WTC11 (cell line): Measurements from ENCODE around the gene EFS. TPM values are rescaled to one million over a fixed set of nuclear protein-coding genes. Genes with fewer than 3 reads are reported as not detected.

Experiments used
- ATAC-seq: fragments of 200-7000 bp; cut with Tn5 transposase; 2 replicates; pipeline ENCODE4 v1.10.0; 2021; ENCODE audit warnings: mild to moderate bottlenecking, moderate library complexity
- CTCF ChIA-PET: fragments of 300-600 bp; sonication (Branson Sonifier 250); formaldehyde crosslinking; loops from one replicate; lab custom pipeline; 2021; ENCODE audit warnings: antibody characterized with exemption; lab: Charles Lee
- POLR2A ChIA-PET: fragments of 350-600 bp; sonication (Branson Sonifier 250); formaldehyde crosslinking; loops from one replicate; lab custom pipeline; 2021; ENCODE audit warnings: antibody characterized with exemption; lab: Charles Lee
- DNase-seq: peaks from one replicate; pipeline ENCODE4 v3.0.0; 2021; ENCODE audit warnings: low spot score
- H3K27ac Mint-ChIP-seq: 2 replicates; pipeline ENCODE4 v1.8.0; 2021; ENCODE audit warnings: mixed read lengths
- H3K27me3 Mint-ChIP-seq: 2 replicates; pipeline ENCODE4 v1.8.0; 2021; ENCODE audit warnings: low read depth, mild to moderate bottlenecking, moderate library complexity, mixed read lengths
- H3K36me3 Mint-ChIP-seq: 2 replicates; pipeline ENCODE4 v1.8.0; 2021; ENCODE audit warnings: mixed read lengths
- H3K4me1 Mint-ChIP-seq: 2 replicates; pipeline ENCODE4 v1.8.0; 2022; ENCODE audit warnings: mixed read lengths
- H3K4me3 Mint-ChIP-seq: 2 replicates; pipeline ENCODE4 v1.8.0; 2021; ENCODE audit warnings: mild to moderate bottlenecking, moderate library complexity, mixed read lengths
- H3K9me3 Mint-ChIP-seq: 2 replicates; pipeline ENCODE4 v1.8.0; 2021; ENCODE audit warnings: mixed read lengths
- CREM ChIP-seq: sonication (generic); formaldehyde crosslinking; IDR thresholded peaks from 2 replicates; pipeline ENCODE4 v1.8.1; 2022; ENCODE audit warnings: mild to moderate bottlenecking, missing genetic modification reagents, moderate library complexity
- GTF2I ChIP-seq: fragments of 250-450 bp; sonication (Bioruptor Pico); conservative IDR thresholded peaks from 2 replicates; pipeline ENCODE4 v1.4.0; 2021; ENCODE audit warnings: mild to moderate bottlenecking
- MXD4 ChIP-seq: fragments of 250-450 bp; sonication (Bioruptor Pico); IDR thresholded peaks from 2 replicates; pipeline ENCODE4 v1.8.0; 2021; ENCODE audit warnings: mild to moderate bottlenecking, moderate library complexity, borderline replicate concordance
- NFE2L1 ChIP-seq: sonication (generic); formaldehyde crosslinking; IDR thresholded peaks from 2 replicates; pipeline ENCODE4 v1.8.1; 2023; ENCODE audit warnings: missing genetic modification reagents
- PREB ChIP-seq: sonication (generic); formaldehyde crosslinking; IDR thresholded peaks from 2 replicates; pipeline ENCODE4 v1.8.1; 2022; ENCODE audit warnings: mild to moderate bottlenecking, missing genetic modification reagents, moderate library complexity, borderline replicate concordance
- TEAD1 ChIP-seq: sonication (generic); formaldehyde crosslinking; IDR thresholded peaks from 2 replicates; pipeline ENCODE4 v1.8.0; 2022; ENCODE audit warnings: mild to moderate bottlenecking, missing genetic modification reagents
- ZNF219 ChIP-seq: sonication (generic); formaldehyde crosslinking; IDR thresholded peaks from 2 replicates; pipeline ENCODE4 v1.8.0; 2023; ENCODE audit warnings: missing genetic modification reagents, mild to moderate bottlenecking, borderline replicate concordance
- ZNF532 ChIP-seq: fragments of 250-450 bp; sonication (Bioruptor Pico); IDR thresholded peaks from 2 replicates; pipeline ENCODE4 v1.9.0; 2021; ENCODE audit warnings: mild to moderate bottlenecking, borderline replicate concordance
- total RNA-seq: library from RNA; stranded (reverse); gene quantifications from 3 replicates; pipeline ENCODE4 v1.2.3, GENCODE V29; 2021
- TF ChIP-seq, protein P1 (sequence below): sonication (generic); formaldehyde crosslinking; IDR thresholded peaks from 2 replicates; pipeline ENCODE4 v1.8.0; 2022; ENCODE audit warnings: missing genetic modification reagents

Gene EFS
- total RNA-seq, 1 experiment from 2014 or later = 35.3 TPM

- TF ChIP-seq ZNF532 (CRISPR knock-in tag) (no peak), ZNF219 (CRISPR knock-in tag) (no peak)
- TF ChIP-seq, all 79 proteins: peak for 0
Observed at GRCh38 chr14:23378612-23379220, 13.7 kb upstream of the EFS start (continued).

GRCh38 chr14:23377573-23378563 lies 12.9 kb upstream of the EFS start:
- Mint-ChIP-seq H3K36me3 (no peaks in the 10 kb centered on the region), H3K27me3 (peaks cover 57% of the 10 kb centered on the region), H3K9me3 (no peaks in the 10 kb centered on the region), H3K4me1 (peaks cover 11% of the 10 kb centered on the region), H3K4me3 (no peak overlapping the region), H3K27ac (no peak overlapping the region)
- ChIA-PET POLR2A (no interaction called here), CTCF (interaction anchor here (0.9 to 6.4 kb wide), 14 partner anchors 11 to 309 kb away, joined by 3 to 95 read pairs (median 15); partner anchors contain the start of gene SLC22A17)
- 0 out of 2 replicates have a peak, but pooled peaks have one; percentile 36 for TF ChIP-seq PREB (CRISPR knock-in tag)
- TF ChIP-seq NFE2L1 = no peak
- DNase-seq = no peak
- ATAC-seq = no peak

GRCh38 chr14:23377198-23377550 lies 12.2 kb upstream of the EFS start:
- ATAC-seq = no peak
- H3K4me1 Mint-ChIP-seq = peaks cover 11% of the 10 kb centered on the region
- no peaks in the 10 kb centered on the region for H3K36me3 Mint-ChIP-seq
- no peak for TF ChIP-seq TEAD1
- TF ChIP-seq GTF2I (CRISPR knock-in tag) = no peak
- TF ChIP-seq MXD4 = no peak
- ChIA-PET POLR2A (interaction anchor here (1.2 kb wide), 1 partner anchor 12 kb away, joined by 4 read pairs; no protein-coding TSS in a partner anchor), CTCF (interaction anchor here (0.6 to 3.6 kb wide), 24 partner anchors 9 to 308 kb away, joined by 3 to 38 read pairs (median 6); partner anchors contain the start of genes PABPN1 and SLC22A17)
- H3K27ac Mint-ChIP-seq = no peak overlapping the region
- peaks cover 54% of the 10 kb centered on the region for H3K27me3 Mint-ChIP-seq
- no peak overlapping the region for H3K4me3 Mint-ChIP-seq
- DNase-seq = no peak
- no peaks in the 10 kb centered on the region for H3K9me3 Mint-ChIP-seq

DNA sequence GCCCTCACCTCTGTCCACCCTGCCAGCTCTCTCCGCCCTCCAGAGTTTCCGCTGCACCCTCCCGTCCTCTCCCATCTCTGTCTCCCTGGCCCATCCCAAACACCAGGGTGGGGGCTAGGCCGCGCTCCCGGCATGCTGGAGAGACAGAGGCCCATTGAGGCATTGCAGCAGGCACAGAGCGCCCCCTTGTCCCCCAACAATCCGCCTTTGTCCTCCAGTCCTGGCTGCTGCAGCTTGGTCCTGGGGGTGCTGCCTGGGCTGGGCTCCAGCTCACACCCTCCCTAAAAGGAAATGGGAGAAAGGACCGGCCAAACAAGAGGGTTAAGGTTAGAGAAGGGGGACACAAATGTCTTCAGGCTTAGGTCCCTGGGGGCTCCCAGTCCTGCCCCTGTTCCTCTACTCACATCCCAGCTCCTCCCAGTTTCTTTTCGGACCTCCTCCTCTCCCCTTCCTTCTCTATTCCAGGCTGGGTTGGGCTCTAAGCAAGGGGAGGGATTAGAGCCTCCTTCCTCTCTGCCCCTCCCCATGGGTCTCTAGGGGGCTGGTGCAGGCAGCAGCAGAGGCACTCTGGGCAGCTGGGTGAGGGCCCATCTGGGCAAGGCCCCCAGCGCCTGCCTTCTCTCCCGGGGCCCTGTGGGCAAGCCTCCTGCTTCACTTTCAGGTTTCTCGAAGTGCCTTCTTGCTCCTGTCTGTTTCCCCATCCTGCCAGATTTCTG lies 11.7 kb upstream of the EFS start, which contains the start of gene CMTM5:
TSS of gene CMTM5 (plus strand) at position 565 of the 716 bp plus-strand sequence. CDS start 206 bp downstream, outside the sequence.
- Mint-ChIP-seq H3K27me3 (peaks cover 58% of the 10 kb centered on the region), H3K4me1 (peaks cover 11% of the 10 kb centered on the region), H3K36me3 (no peaks in the 10 kb centered on the region), H3K4me3 (peak within 1 kb of the TSS; percentile 50), H3K9me3 (no peaks in the 10 kb centered on the region), H3K27ac (no peak within 1 kb of the TSS)
- ATAC-seq (peak; percentile 84), DNase-seq (peak; percentile 45)
- TF ChIP-seq, protein P1, sequence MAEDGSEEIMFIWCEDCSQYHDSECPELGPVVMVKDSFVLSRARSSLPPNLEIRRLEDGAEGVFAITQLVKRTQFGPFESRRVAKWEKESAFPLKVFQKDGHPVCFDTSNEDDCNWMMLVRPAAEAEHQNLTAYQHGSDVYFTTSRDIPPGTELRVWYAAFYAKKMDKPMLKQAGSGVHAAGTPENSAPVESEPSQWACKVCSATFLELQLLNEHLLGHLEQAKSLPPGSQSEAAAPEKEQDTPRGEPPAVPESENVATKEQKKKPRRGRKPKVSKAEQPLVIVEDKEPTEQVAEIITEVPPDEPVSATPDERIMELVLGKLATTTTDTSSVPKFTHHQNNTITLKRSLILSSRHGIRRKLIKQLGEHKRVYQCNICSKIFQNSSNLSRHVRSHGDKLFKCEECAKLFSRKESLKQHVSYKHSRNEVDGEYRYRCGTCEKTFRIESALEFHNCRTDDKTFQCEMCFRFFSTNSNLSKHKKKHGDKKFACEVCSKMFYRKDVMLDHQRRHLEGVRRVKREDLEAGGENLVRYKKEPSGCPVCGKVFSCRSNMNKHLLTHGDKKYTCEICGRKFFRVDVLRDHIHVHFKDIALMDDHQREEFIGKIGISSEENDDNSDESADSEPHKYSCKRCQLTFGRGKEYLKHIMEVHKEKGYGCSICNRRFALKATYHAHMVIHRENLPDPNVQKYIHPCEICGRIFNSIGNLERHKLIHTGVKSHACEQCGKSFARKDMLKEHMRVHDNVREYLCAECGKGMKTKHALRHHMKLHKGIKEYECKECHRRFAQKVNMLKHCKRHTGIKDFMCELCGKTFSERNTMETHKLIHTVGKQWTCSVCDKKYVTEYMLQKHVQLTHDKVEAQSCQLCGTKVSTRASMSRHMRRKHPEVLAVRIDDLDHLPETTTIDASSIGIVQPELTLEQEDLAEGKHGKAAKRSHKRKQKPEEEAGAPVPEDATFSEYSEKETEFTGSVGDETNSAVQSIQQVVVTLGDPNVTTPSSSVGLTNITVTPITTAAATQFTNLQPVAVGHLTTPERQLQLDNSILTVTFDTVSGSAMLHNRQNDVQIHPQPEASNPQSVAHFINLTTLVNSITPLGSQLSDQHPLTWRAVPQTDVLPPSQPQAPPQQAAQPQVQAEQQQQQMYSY (CRISPR knock-in tag) = peak; percentile 71
- no peak for TF ChIP-seq CREM
- ChIA-PET POLR2A (interaction anchor here (1.2 kb wide), 2 partner anchors 13 to 50 kb away, joined by 3 to 4 read pairs; no protein-coding TSS in a partner anchor), CTCF (interaction anchor here (0.6 to 3.6 kb wide), 28 partner anchors 9 to 407 kb away, joined by 3 to 38 read pairs (median 5); partner anchors contain the start of genes PABPN1 and SLC22A17)
